KOPT-K1 (cell line): ENCODE data around the gene RCN1.

ENCODE experiments used
- H3K27ac ChIP-seq: fragments of 200-600 bp; sonication (generic); 2 replicates; pipeline ENCODE4 v1.5.1; 2016; ENCODE audit warnings: antibody characterized with exemption, mild to moderate bottlenecking, low read depth, low read length; ENCODE audit not compliant: poor library complexity, severe bottlenecking
- H3K36me3 ChIP-seq: fragments of 200-600 bp; sonication (generic); 2 replicates; pipeline ENCODE4 v1.5.1; 2017; ENCODE audit warnings: antibody characterized with exemption, mild to moderate bottlenecking, low read length, moderate library complexity; ENCODE audit not compliant: insufficient read depth
- H3K9me3 ChIP-seq: fragments of 200-600 bp; sonication (generic); 2 replicates; pipeline ENCODE4 v1.5.1; 2017; ENCODE audit warnings: antibody characterized with exemption, low read length, mild to moderate bottlenecking; ENCODE audit not compliant: insufficient read depth, poor library complexity, severe bottlenecking

The RCN1 gene

DNA sequence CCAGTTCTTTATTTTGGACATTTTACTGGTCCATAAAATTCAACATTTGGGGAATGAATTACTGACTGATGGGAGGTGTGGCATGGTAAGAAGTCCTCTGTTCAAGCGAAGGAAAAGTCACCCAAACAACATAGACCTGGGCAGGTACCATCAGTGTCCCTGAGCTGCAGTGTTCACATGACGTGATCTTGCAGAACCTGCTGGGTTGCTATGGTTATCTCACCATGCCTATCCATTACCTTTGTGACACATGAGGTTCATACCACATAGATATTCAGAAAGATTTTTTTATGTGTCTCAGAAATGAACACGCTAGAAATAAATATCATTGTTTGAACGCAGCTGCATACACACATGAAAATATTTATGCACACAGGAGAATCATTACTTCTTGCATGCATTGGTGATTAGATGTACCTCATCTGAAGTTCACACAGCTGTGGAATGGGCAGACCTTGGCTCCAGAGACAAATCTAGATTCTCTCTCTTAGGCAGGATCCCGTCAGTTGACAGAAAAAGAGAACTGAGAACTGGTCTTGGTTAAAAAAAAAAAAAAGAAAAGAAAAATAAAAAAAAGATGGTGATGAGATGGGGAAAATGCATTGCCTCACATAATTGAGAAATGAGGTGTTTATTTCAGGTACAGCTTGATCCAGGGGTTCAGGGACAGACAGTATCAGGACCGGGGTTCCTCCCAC, 21.4 kb upstream of the RCN1 start:
- H3K9me3 ChIP-seq = no peaks in the 10 kb centered on the region
- no peaks in the 10 kb centered on the region for H3K36me3 ChIP-seq
- no peak overlapping the region for H3K27ac ChIP-seq

DNA sequence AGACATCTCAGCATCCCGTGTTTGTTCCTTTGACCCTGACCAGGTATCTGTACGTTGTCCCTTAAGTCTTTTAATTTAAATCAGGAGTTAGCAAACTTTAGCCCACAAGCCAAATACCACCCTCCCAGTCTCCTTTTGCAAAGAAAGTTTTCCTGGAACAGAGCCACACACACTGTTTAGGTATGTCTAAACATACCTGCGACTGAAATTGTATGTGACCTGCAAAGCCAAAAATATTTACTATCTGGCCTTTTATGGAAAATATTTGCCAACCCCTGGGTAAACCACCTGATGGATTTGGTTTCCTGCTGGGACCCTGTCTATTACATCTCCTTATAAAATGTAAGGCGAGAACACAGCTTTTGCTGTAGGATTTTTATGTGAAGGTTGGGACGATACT, 20.2 kb upstream of the RCN1 start:
- Histone ChIP-seq H3K27ac (no peak overlapping the region), H3K36me3 (no peaks in the 10 kb centered on the region), H3K9me3 (no peaks in the 10 kb centered on the region)

DNA sequence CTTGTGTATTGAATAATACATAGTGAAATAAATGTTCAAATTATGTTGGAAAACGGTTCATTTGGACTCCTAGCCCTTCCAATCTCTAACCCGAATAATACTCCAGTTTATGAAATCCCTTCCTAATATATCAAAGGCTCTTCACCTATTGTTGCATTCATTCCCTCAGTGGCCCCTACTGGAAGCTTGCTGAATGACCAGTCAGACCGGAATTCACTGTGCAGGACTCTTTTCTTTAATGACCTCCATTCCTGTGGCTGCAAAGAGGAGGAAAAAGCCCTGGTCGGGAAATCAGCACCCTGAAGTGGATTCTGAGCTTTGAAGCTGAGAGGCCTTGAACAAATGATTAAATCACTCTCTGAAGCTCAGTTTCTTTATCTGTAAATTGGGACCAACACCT, 19.1 kb upstream of the RCN1 start:
- H3K9me3 ChIP-seq = no peaks in the 10 kb centered on the region
- H3K27ac ChIP-seq = no peak overlapping the region
- H3K36me3 ChIP-seq = no peaks in the 10 kb centered on the region

DNA sequence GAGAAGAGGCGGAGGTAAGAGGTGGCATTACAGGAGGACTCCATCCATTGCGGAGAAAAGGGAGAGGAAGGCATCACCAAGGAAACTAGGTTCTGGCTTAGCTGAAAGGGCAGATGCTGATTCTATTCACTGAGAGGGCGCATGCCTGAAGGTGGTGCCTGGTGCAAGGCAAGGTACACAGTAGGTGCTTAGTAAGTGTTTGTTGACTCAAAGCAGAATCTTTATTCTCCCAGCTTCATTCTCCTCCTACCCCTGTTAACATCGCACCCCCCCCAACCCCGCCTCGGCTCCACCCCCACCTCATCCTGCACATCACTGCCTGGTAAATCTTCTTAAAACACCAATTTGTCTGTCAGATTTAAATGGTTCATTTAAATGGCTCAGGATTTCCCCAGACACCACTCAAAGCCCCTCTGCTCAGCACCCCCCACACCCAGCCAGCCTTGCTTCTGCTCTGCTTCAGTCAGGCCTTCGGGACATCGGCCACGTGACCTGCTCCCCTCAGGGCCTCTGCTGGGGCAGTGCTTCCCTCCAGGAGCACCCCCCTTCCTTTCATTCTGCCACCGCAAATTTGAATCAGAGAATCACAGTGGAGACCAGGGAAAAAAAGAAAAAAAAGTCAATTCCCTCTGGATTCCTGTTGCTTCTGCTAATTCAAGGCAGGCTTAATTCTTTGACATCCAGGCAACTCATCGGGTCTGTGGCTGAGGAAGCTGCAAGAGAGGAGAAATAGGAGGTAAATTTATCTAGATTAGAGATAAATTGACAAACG, 17.8 kb upstream of the RCN1 start:
- Histone ChIP-seq H3K9me3 (no peaks in the 10 kb centered on the region), H3K27ac (no peak overlapping the region), H3K36me3 (no peaks in the 10 kb centered on the region)

DNA sequence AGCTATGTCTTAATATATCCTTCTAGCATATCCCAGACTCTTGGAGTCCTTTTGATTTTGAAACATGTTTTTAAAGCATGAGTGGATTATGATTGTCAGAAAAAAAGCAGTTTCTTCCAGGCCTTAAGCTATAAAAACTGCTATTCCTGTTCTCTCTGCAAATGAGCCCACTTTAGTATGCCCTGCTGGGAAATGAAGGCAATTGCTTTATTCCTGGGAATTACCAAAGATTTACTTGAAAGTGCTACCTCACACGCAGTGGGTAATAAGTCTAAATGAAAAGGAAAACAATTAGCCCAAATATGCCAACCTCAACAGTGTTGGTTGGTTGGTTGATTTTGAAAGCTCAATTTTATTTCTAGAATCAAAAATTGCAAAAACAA, 17.2 kb upstream of the RCN1 start:
- H3K9me3 ChIP-seq = peaks cover 3% of the 10 kb centered on the region
- no peak overlapping the region for H3K27ac ChIP-seq
- no peaks in the 10 kb centered on the region for H3K36me3 ChIP-seq

DNA sequence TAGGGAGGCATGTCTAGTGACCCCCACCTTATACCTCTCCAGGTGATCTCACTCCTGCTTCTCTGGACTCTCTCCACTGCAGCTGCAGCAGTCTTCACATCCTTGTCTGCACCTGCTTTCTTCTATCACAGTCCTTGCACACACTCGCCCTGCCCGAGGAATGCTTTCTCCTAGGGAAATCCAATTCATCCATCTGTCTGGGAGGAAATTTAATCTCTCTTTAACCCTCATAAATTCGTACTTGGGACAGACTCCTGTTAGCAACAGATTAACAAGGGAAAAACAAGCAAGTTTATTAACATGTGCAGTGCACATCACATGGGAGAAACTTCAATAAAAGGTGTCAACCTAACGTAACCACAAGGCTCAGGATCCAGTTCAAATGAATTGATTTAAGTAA, 11.3 kb upstream of the RCN1 start:
- H3K27ac ChIP-seq = no peak overlapping the region
- peaks cover 5% of the 10 kb centered on the region for H3K9me3 ChIP-seq
- H3K36me3 ChIP-seq = no peaks in the 10 kb centered on the region

DNA sequence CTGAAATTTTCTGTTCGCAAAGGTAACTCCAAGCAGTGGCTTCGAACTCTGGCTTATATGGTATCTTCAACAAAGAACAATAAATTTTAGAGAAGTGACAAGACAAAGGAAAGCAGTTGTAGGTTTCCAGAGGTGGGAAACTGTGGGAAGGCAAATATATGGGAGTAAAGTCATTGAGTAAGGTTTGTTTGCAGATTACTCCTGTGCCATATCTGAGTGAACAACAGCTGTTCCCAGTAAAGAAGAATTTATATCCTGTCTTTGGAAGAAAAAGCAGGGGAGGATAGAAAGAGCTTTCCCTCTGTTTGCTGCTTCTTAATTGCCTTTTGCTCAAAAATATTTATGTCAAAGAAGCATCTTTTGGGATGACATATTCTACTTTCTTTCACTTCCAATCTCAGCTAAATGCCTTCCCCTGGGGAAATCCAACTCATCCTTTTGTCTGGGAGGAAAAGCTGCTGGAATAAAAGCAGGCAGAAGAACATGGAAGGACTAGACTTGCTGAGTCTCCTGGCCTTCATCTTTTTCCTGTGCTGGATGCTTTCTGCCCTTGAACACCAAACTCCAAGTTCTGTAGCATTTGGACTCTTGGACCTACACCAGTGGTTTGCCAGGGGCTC, 10.4 kb upstream of the RCN1 start:
- Histone ChIP-seq H3K36me3 (no peaks in the 10 kb centered on the region), H3K27ac (no peak overlapping the region), H3K9me3 (peaks cover 5% of the 10 kb centered on the region)

DNA sequence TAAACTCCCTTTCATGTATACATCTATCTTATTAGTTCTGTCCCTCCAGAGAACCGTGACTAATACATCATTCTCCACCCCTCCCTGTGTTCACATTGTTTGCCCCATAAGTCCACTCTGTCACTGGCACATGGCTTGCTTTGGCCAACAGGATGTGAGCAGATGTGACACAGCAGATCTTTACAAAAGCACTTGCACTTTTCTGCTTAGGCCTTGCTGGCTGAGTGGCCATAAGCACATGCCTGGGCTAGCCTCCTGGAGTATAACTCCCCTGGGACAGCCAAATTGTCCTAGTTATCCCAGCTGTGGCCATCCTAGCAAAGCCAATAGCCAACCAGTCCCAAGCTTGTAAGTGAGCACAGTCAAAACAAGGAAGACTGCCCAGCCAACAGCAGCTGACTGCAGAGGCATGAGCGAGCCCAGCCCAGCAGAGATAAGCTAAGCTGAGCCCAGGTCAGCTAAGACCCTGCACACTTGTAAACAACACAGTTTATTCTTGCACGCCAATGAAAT, 9.7 kb upstream of the RCN1 start:
- Histone ChIP-seq H3K27ac (no peak overlapping the region), H3K9me3 (peaks cover 5% of the 10 kb centered on the region), H3K36me3 (no peaks in the 10 kb centered on the region)

DNA sequence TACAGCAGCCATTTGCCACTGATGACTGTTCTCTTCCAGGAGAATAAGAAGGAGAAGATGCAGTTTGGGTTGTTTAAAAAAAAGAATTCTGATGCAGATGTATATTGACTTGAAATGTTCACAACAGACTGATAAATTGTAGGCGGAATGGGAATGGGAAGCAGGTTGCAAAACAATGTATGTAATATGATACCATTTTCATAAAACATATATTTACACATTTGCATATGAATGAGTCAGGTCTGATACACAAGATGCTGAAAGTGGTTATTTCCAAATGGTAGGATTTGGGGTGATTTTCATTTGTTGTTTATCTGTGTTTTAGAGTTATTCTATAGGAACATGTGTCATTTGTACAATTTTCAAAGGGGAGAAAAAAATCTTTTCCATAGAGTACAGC, 9.0 kb upstream of the RCN1 start:
- Histone ChIP-seq H3K9me3 (peaks cover 5% of the 10 kb centered on the region), H3K27ac (no peak overlapping the region), H3K36me3 (no peaks in the 10 kb centered on the region)

DNA sequence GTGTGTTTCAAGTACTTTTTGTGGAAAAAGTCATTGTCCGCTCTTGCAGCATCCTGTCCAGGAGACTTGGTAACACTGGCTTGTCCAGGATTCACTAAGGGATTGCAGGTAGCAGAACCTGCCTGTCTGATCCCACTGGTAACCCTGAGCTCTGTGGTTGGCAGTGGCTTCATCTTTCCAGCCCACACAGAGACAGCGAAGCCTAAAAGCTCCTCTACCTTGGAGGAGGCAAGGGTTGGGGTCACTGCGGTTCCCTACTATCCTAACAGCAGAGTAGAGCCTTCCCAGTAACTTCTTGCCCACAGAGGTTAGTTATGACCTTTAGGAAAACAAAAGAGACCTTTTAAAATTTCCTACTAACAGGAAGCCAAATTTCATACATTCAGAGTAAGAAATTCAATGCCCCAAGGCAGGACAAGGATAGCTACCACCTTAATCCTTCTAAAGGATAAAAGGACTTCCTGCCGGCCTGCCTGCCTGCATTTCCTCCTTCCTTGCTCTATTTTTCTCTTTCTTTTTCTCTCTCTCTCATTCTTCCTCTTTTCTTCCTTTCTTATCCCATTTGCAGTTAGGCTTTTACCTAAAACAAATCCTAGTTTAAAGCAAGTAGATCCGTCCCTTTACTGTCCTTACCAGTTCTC, 8.4 kb upstream of the RCN1 start:
- Histone ChIP-seq H3K36me3 (no peaks in the 10 kb centered on the region), H3K27ac (no peak overlapping the region), H3K9me3 (peaks cover 5% of the 10 kb centered on the region)

DNA sequence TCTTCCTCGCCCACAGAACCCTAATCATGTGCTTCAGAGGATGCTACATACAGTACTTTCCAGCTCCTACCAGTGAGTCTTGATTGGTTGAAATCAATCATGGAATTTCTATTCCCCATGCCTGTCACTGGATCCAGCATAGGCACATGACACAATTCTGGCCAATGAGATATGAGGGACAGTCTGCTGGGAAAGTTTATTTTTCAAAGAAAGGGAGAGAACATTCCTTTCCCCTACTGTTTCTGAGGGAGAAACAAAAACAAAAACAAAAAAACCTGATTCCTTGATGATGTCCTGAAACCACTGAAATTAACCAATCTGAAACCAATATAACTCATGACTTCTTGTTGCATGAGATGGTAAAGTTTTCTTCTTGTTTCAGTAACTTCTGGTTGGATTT, 3.3 kb upstream of the RCN1 start:
- no peaks in the 10 kb centered on the region for H3K9me3 ChIP-seq
- no peak overlapping the region for H3K27ac ChIP-seq

DNA sequence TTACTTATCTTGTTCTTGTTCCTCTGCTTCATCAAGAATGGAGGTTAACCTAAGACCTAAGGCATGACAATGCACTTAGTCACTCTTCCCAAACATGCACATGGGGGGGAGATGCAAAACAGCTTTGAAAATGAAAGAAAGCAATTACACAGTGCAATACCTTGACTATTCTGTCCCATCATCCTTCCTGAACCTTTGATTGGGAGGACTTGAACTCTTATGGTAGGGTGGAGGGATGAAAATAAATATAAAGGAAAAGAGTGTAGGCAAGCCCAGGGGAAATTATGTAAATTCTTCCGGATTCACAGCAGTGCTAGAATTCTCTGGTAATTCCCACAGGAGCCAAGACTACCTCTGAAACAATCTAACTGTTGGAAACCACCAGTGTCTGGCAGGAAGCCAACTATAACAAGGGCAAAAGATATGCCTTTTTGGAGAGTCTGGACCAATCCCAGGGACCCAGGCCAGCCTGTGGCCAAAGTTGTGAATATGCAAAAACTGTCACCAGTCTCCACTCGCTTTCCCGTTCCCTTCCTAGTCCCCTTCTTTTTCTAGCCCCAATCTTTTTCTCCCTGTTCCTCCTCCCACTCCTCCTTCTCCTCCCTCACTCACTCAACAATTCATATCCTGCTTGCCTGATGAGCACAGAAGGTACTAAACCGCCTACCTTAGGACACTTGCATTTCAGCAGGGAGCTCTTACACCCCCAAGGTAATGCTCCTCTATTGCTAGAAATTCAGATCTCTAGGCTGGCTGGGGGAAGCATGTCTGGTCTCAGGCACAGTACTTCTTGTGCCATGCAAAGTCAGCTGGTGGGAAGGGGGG, 2.5 kb upstream of the RCN1 start:
- H3K36me3 ChIP-seq = no peaks in the 10 kb centered on the region
- no peak overlapping the region for H3K27ac ChIP-seq
- H3K9me3 ChIP-seq = no peaks in the 10 kb centered on the region

More for the DNA sequence above, 3.3 kb upstream of the RCN1 start:
- no peaks in the 10 kb centered on the region for H3K36me3 ChIP-seq

DNA sequence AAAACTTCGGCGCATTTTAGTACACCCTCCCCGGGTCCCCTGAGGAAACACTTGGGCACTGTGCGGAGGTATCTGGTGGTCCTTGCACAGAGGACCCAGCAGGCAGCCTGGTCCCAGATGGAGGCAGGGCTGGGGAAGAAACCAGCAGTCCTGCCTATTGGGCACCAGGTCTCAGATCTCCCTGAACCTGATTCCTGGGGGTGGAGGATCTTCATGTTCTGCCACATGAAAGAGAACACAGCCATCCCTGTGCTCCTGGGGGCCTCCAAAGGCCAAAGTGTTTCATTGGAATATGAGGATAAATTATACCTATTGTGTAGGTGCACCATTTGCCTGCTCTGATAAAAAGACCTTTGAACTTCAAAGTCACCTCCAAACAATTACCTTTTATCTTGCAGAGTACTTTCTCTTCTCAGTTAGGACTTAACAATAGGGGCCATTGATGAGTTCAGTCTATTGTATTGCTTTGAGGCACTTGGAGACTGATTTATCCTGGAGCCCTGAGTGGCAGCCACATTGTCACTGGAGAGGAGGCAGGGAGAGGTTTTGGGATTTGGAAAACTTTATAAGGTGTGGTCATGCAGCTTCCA, 1.8 kb downstream of the RCN1 start:
- H3K36me3 ChIP-seq = peaks cover 23% of the 10 kb centered on the region
- H3K9me3 ChIP-seq = no peaks in the 10 kb centered on the region
- peak overlapping the region; percentile 91 for H3K27ac ChIP-seq

DNA sequence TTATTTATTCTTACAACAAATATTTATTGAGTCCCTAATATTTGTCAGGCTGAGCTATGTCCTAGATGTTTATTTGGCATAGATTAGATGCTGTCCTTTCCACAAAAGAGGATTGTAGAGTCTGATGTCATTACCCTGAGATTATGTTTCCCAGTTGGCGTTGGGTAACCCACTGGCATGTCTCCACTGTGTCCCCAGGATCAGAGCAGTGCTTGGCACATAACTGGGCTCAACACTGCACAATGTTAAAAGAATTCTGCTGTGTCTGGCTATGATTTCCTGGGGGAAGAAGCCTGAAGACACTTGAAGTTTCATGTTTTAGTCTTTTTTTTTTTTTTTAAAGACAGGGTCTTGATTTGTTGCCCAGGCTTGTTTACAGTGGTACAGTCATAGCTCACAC, 4.0 kb downstream of the RCN1 start:
- H3K36me3 ChIP-seq = peaks cover 45% of the 10 kb centered on the region
- no peak overlapping the region for H3K27ac ChIP-seq

More for the DNA sequence above, 4.0 kb downstream of the RCN1 start:
- no peaks in the 10 kb centered on the region for H3K9me3 ChIP-seq
